ENCODE data around the gene FN3K. TPM values are rescaled to one million over a fixed set of nuclear protein-coding genes. Genes with fewer than 3 reads are reported as not detected.

FN3K gene
- total and polyA plus RNA-seq, 2 of the 13 experiments (the other 11 are each of a cell fraction or from before 2014, with no cell fraction given), result 3.5 to 12.2 TPM

GRCh38 chr17:82737967-82738877 is 2.8 kb downstream of the FN3K start (continued):
- peak; percentile 78 for TF ChIP-seq PHF20 (CRISPR knock-in tag; IDR thresholded peaks at IDR 0.05)
- TF ChIP-seq ZNF501 (CRISPR knock-in tag; IDR thresholded peaks at IDR 0.05), result peak; percentile 100
- peak; percentile 99; the same call in 1 of the 2 replicates for TF ChIP-seq ZNF691 (CRISPR knock-in tag; IDR thresholded peaks at IDR 0.05; ENCODE audit: borderline replicate concordance, low read depth)
- TF ChIP-seq THAP11 (CRISPR knock-in tag; IDR thresholded peaks at IDR 0.05), result peak; percentile 91
- TF ChIP-seq TBX2 (CRISPR knock-in tag; IDR thresholded peaks at IDR 0.05; ENCODE audit: borderline replicate concordance), result peak; percentile 98
- TF ChIP-seq ZNF549 (CRISPR knock-in tag; IDR thresholded peaks at IDR 0.05), result no peak; the same call in 1 of the 2 replicates
- TF ChIP-seq MYNN (CRISPR knock-in tag; IDR thresholded peaks at IDR 0.05; ENCODE audit: low read depth), result peak; percentile 95
- TF ChIP-seq DRAP1 (CRISPR knock-in tag; IDR thresholded peaks at IDR 0.05), result peak; percentile 87
- peak; percentile 100; the same call in 1 of the 2 replicates for TF ChIP-seq ZNF788 (CRISPR knock-in tag; IDR thresholded peaks at IDR 0.05; ENCODE audit: borderline replicate concordance)
- peak; percentile 99 for TF ChIP-seq ZNF232 (CRISPR knock-in tag; IDR thresholded peaks at IDR 0.05; ENCODE audit: borderline replicate concordance)
- TF ChIP-seq JUNB (CRISPR knock-in tag; IDR thresholded peaks at IDR 0.05; ENCODE audit: borderline replicate concordance), result peak; percentile 94
- peak; percentile 77 for TF ChIP-seq HNF4G (IDR thresholded peaks at IDR 0.05; ENCODE audit: borderline replicate concordance, low read depth, low read length)
- TF ChIP-seq HNF4G (CRISPR knock-in tag; IDR thresholded peaks at IDR 0.05; ENCODE audit: borderline replicate concordance, low read depth), result peak; percentile 90
- peak; percentile 74; the same call in 1 of the 2 replicates for TF ChIP-seq ZNF460 (CRISPR knock-in tag; IDR thresholded peaks at IDR 0.05; ENCODE audit: borderline replicate concordance)
- TF ChIP-seq ZBTB21 (CRISPR knock-in tag; IDR thresholded peaks at IDR 0.05), result peak; percentile 59
- TF ChIP-seq ZNF225 (CRISPR knock-in tag; IDR thresholded peaks at IDR 0.05), result peak; percentile 97
- TF ChIP-seq SRF (IDR thresholded peaks at IDR 0.05; ENCODE audit: low read depth, low read length), result 0 out of 2 replicates have a peak, but pooled peaks have one; percentile 1
- TF ChIP-seq HMGXB4 (CRISPR knock-in tag; IDR thresholded peaks at IDR 0.05; ENCODE audit: borderline replicate concordance in 1 of 2, low read depth in 1 of 2), result peak; percentile 92 to 97
- peak; percentile 63 for TF ChIP-seq ATF3 (CRISPR knock-in tag; IDR thresholded peaks at IDR 0.05)
- no peak for TF ChIP-seq ATRX (CRISPR knock-in tag; IDR thresholded peaks at IDR 0.05; ENCODE audit: borderline replicate concordance)
- peak; percentile 98 for TF ChIP-seq ZNF564 (CRISPR knock-in tag; IDR thresholded peaks at IDR 0.05)
- TF ChIP-seq ZFP91 (CRISPR knock-in tag; IDR thresholded peaks at IDR 0.05; ENCODE audit: borderline replicate concordance), result peak; percentile 97
- peak; percentile 100 for TF ChIP-seq CCDC6 (CRISPR knock-in tag; IDR thresholded peaks at IDR 0.05)
- TF ChIP-seq ZNF878 (CRISPR knock-in tag; IDR thresholded peaks at IDR 0.05), result peak; percentile 100
